Measurements from ENCODE around the gene EVA1C.

DNA sequence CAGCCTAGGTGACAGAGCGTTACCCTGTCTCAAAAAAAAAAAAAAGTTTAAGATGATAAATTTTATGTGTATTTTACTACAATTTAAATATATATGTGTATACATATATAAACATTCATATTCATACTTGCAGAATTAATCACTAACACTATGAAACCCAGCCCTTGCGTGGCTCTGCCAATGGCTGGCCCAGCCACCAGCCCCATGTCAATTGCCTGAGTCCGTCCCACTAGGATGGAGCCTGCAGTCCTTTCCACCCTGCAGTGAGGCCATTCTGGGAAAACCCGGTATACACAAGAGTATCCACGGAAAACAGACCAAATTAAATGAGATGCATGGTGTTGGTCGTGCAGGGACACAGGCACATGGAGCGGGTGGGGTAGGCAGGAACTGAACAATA lies 123.1 kb downstream of the EVA1C start:
- TF ChIP-seq, protein P1, sequence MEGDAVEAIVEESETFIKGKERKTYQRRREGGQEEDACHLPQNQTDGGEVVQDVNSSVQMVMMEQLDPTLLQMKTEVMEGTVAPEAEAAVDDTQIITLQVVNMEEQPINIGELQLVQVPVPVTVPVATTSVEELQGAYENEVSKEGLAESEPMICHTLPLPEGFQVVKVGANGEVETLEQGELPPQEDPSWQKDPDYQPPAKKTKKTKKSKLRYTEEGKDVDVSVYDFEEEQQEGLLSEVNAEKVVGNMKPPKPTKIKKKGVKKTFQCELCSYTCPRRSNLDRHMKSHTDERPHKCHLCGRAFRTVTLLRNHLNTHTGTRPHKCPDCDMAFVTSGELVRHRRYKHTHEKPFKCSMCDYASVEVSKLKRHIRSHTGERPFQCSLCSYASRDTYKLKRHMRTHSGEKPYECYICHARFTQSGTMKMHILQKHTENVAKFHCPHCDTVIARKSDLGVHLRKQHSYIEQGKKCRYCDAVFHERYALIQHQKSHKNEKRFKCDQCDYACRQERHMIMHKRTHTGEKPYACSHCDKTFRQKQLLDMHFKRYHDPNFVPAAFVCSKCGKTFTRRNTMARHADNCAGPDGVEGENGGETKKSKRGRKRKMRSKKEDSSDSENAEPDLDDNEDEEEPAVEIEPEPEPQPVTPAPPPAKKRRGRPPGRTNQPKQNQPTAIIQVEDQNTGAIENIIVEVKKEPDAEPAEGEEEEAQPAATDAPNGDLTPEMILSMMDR (conservative IDR thresholded peaks at IDR 0.05; ENCODE audit: low read depth, low read length) = no peak
- TF ChIP-seq EZH2 (IDR thresholded peaks at IDR 0.05; ENCODE audit: low read length, unreplicated experiment) = no peak
- TF ChIP-seq EZH2phosphoT487 (IDR thresholded peaks at IDR 0.05; ENCODE audit: borderline replicate concordance, low read length) = no peak
